Measurements from ENCODE around the gene PPIB.
A peak's percentile ranks its signal among the peaks of the same experiment; 100 is the strongest.

Gene PPIB

GRCh38 chr15:64162869-64163658 is at the start of gene PPIB:
PPIB (minus strand) TSS chr15:64163022; CDS start chr15:64162986, 36 bp downstream.
- peak; percentile 97 for DNase-seq (ENCODE audit: low spot score)

GRCh38 chr15:64211696-64212095 is 48.9 kb upstream of the PPIB start:
- no peak for DNase-seq (ENCODE audit: low spot score)

GRCh38 chr15:64210371-64210770 is 47.5 kb upstream of the PPIB start:
- DNase-seq (ENCODE audit: low spot score), result no peak

- DNase-seq (ENCODE audit: low spot score), result peak; percentile 23
These were observed 47.0 kb upstream of the PPIB start for GRCh38 chr15:64209680-64210334.

- DNase-seq (ENCODE audit: low spot score), result no peak
These were observed 42.4 kb upstream of the PPIB start for GRCh38 chr15:64205202-64205601.

- DNase-seq (ENCODE audit: low spot score), result no peak
These were observed 34.6 kb upstream of the PPIB start for GRCh38 chr15:64197425-64197824.

GRCh38 chr15:64193971-64194370 is 31.1 kb upstream of the PPIB start:
- no peak for DNase-seq (ENCODE audit: low spot score)

GRCh38 chr15:64191971-64192830 is 29.4 kb upstream of the PPIB start:
- no peak for DNase-seq (ENCODE audit: low spot score)

- DNase-seq (ENCODE audit: low spot score), result no peak
These were observed 24.8 kb upstream of the PPIB start for GRCh38 chr15:64187396-64188191.

GRCh38 chr15:64185146-64185911 is 22.5 kb upstream of the PPIB start:
- DNase-seq (ENCODE audit: low spot score), result no peak

GRCh38 chr15:64182859-64183370 is 20.1 kb upstream of the PPIB start:
- no peak for DNase-seq (ENCODE audit: low spot score)

- DNase-seq (ENCODE audit: low spot score), result no peak
These were observed 17.5 kb upstream of the PPIB start for GRCh38 chr15:64180235-64180824.

GRCh38 chr15:64166102-64166890 is 3.5 kb upstream of the PPIB start:
- DNase-seq (ENCODE audit: low spot score), result no peak

- DNase-seq (ENCODE audit: low spot score), result no peak
These were observed 1.6 kb upstream of the PPIB start for GRCh38 chr15:64164436-64164835.

GRCh38 chr15:64163659-64164362 is 989 bp upstream of the PPIB start:
- DNase-seq (ENCODE audit: low spot score), result no peak

- no peak for DNase-seq (ENCODE audit: low spot score)
These were observed 349 bp downstream of the PPIB start for GRCh38 chr15:64162478-64162868.

GRCh38 chr15:64161688-64162477 is 939 bp downstream of the PPIB start:
- no peak for DNase-seq (ENCODE audit: low spot score)
